Keratinocyte (primary cell): ENCODE results near the gene FIBIN.

Experiments
- CTCF ChIP-seq, 3 experiments: IDR thresholded peaks in 1 of 3; conservative IDR thresholded peaks in 1 of 3; optimal IDR thresholded peaks in 1 of 3; 2 replicates in 2 of 3; 3 replicates in 1 of 3; pipeline versions ENCODE3 to v1.5.1; 2011; ENCODE audit warnings: low read length in 3 of 3, mild to moderate bottlenecking in 3 of 3, moderate library complexity in 2 of 3, control low read depth in 1 of 3, inconsistent platforms in 1 of 3; ENCODE audit not compliant: insufficient read depth in 2 of 3; ENCODE audit errors: extremely low read depth in 1 of 3
- EZH2 ChIP-seq: IDR thresholded peaks from one replicate; pipeline ENCODE4 v1.6.1; 2012; ENCODE audit warnings: inconsistent platforms, mild to moderate bottlenecking, low read length, moderate library complexity

DNA sequence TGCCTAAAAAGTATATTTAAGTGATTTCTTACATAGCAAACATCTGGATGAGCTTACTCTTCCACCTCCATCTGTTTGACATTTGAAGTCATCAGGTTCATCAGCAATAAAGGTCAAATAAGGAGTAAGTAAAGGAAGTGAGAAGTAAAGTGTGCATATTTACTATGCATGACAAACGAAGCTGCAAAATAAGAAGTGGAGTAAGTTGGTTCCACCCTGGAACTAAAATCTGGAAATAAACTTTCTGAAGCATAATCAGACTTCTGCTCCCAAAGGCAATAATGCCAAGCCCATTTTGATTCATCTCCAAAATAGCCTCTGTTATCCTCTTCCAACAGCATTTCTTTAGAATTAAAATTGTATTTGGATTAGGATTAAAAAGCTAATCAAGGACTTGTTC lies 8.4 kb upstream of the FIBIN start:
- TF ChIP-seq CTCF (optimal IDR thresholded peaks at IDR 0.05 in 1 of 3, IDR thresholded peaks at IDR 0.05 in 1 of 3, conservative IDR thresholded peaks at IDR 0.05 in 1 of 3; ENCODE audit: extremely low read depth in 1 of 3, insufficient read depth in 2 of 3, low read length in 3 of 3) (no peak), EZH2 (no peak)
